GM12874 (cell line): Measurements from ENCODE around the gene ZNF275.

Experiments used
- TF ChIP-seq, protein P1 (sequence below): IDR thresholded peaks from 2 replicates; pipeline ENCODE4 v1.5.1; 2011; ENCODE audit warnings: low read depth, mild to moderate bottlenecking, control low read depth, low read length, moderate library complexity; ENCODE audit not compliant: insufficient read depth

Gene ZNF275, protein sequence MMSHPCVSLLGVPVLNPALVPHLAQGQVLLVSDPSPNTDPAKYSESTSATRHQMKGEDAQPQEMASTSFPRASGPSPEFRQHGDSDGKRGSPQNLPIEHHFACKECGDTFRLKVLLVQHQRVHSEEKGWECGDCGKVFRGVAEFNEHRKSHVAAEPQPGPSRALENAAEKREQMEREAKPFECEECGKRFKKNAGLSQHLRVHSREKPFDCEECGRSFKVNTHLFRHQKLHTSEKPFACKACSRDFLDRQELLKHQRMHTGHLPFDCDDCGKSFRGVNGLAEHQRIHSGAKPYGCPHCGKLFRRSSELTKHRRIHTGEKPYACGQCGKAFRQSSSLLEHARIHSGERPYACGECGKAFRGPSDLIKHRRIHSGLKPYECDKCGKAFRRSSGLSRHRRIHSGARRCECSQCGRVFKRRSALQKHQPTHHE

DNA sequence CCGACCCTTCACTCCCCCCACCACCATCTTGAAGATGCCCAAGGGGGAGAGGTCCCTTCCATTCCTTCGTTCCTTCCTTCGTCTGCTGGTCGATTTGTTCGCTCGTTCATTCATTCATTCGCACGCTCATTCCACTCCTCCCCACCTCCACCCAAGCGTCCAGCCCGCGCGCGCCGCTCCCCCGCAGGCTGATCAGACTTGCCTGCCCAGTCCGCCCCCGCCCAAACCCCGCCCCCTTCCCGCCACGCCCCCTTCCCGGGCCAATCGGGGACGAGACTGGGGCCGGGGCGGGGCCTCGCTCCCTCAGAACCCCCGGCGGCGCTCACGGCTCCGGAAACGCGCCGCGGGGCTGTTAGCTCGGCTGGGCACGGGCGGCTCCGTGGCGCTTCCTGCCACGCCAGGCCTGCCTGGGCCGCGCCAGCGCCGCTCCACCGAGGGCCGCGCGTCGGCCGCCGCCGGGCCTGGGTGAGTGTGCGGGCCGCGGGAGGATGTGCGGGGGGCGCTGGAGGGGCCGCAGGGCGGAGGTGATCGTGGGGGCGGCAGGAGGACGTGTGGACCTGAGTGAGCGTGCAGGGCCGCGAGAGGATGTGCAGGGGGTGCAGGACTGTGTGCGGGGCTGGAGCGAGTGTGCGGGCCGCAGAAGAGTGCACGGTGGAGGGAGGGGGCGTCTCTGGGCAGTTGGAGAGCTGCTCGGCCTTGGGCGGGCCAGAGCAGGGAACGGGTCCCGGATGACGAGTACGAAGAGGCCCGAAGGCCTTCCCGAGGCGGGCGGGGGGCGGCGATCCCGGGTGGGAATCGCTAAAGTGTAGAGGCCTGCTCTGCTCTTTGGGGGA, at the start of gene ZNF275:
TSS of gene ZNF275 (plus strand) at position 333 of the 833 bp plus-strand sequence. CDS start 2,527 bp downstream, outside the sequence.
- TF ChIP-seq, protein P1, sequence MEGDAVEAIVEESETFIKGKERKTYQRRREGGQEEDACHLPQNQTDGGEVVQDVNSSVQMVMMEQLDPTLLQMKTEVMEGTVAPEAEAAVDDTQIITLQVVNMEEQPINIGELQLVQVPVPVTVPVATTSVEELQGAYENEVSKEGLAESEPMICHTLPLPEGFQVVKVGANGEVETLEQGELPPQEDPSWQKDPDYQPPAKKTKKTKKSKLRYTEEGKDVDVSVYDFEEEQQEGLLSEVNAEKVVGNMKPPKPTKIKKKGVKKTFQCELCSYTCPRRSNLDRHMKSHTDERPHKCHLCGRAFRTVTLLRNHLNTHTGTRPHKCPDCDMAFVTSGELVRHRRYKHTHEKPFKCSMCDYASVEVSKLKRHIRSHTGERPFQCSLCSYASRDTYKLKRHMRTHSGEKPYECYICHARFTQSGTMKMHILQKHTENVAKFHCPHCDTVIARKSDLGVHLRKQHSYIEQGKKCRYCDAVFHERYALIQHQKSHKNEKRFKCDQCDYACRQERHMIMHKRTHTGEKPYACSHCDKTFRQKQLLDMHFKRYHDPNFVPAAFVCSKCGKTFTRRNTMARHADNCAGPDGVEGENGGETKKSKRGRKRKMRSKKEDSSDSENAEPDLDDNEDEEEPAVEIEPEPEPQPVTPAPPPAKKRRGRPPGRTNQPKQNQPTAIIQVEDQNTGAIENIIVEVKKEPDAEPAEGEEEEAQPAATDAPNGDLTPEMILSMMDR, result no peak

DNA sequence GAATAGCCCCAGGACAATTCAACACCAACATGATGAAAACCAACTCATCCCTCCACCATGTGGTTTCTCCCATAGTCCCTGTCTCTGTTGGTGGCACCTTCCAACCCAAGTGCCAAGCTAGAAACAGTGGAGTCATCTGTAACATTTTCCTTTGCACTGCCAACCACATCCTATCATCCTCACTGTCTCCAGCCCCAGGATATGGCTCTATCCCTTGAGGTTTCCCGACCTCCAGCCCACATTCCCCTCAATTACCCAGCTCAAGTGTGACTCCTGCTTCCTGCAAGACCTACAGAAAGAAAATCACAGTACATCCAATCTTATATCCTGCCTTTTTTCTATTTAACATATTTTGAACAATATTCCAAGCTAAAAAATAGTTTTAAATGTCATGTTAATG, 36.6 kb upstream of the ZNF275 start:
- TF ChIP-seq, protein P1, result no peak

DNA sequence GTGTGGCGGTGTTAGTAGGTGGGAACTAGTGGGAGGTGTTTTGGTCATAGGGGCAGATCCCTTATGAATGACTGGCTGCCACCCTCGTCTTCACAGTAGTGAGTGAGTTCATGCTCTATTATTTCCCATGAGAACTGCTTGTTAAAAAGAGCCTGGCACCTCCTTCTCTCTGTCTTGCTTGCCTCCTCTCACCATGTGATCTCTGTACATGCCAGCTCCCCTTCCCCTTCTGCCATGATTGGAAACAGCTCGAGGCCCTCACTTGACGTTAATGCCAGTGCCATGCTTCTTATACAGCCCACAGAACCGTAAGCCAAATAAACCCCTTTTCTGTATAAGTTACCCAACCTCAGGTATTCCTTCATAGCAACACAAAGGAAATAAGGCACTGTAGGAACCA, 34.1 kb upstream of the ZNF275 start:
- TF ChIP-seq, protein P1, result no peak

DNA sequence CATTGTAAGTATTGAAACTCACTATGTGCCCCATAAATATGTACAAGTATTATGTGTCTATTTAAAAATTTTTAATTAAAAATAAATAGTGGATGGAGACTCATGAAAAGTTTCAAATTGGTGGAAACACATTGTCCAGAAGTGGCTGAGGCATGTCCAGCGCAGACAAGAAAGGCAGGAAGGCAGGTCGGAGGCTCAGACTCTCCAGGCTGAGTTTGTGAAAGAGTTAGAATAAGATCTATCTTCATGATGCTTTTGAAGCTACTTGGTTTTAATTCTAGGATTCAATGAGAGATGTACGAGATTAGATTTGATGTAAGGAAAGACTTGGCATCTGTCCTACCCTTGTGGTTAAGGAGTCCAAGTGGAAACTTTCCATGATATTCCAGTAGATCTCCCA, 32.2 kb upstream of the ZNF275 start:
- TF ChIP-seq, protein P1, result no peak

DNA sequence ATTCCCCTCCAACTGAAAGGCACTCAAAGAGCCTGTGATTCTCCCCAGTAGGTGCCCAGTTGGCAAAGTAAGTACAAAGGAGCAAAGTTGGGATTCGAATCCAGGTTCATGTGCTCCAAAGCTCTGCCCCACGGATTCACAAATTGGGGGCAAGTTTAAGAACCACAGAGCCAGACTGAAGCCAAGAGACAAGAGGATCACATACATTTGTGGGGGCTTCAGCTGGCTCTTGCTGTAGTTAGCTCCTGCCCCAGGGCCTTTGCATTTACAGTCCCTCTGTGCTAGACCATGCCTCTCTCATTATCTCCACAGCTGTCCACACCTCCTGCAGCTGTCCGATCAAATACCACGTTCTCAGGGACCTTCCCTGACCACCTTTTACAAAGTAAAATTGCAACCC, 31.2 kb upstream of the ZNF275 start:
- TF ChIP-seq, protein P1, result no peak

DNA sequence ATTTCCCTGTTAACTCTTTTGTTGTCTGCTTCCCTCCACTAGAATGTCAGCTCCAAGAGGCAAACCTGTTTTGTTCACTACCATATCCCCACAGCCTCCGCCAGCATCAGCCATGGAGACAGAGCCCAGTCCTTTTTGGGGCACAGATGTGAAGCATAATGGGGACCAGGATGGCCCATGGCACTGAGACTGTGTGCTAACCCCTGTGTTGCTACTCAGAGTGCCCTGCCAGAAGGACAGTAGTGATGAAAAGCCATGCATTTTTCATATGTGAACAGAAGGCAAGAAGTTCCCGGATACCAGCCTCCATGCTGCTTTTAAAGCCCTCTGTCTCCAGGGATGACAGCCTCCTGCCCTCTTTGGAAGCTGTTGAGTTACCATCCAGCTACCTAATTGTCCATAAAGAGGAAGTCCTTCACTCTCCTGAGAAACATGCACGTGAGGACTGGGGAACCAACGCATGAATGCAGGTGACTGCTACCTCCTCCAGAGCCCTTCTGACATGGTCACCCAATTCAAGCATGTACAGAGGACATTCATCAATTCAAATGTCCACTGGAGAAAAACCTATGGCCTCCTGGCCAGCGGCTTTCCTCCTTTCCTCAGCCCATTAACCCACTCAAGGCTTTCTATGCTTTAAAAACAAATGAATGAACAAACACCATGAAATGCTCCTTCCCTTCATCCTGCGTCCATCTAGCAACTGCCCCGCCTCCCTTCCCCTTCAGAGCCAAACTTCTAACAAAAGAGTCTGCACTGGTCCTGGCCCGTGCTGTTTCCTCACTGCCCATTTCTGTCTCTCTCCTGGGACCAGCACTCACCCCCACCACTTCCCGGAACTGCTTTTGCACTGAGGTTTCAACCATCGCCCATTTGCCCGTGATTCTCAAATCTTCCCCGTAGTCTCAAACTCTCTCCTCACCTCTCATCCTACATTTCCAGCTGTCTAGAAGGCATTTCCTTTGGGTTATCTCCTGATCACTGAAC, 30.4 kb upstream of the ZNF275 start:
- TF ChIP-seq, protein P1, result no peak
